ENCODE data around the gene RPL5. TPM values are rescaled to one million over a fixed set of nuclear protein-coding genes. Genes with fewer than 3 reads are reported as not detected.

The RPL5 gene
- total and polyA plus RNA-seq, 2 donors (not counting 1 experiment from before 2014, with no cell fraction given): 1,104 to 1,477 TPM

GRCh38 chr1:92803140-92803887 is 28.5 kb upstream of the RPL5 start:
- Mint-ChIP-seq H3K4me3 (no peak overlapping the region), H3K4me1 (peaks cover 15% of the 10 kb centered on the region), H3K27me3 (no peaks in the 10 kb centered on the region), H3K27ac (no peak overlapping the region), H3K9me3 (ENCODE audit: insufficient read depth) (no peaks in the 10 kb centered on the region)
- Histone ChIP-seq H3K36me3 (replicated peaks in 1 of 2; ENCODE audit: control extremely low read depth in 1 of 2, control insufficient read depth in 1 of 2, extremely low read depth in 1 of 2, insufficient read depth in 2 of 2, low read length in 1 of 2) (no peaks in the 10 kb centered on the region), H4K20me1 (ENCODE audit: control insufficient read depth, insufficient read depth, low read length, poor library complexity, severe bottlenecking) (no peaks in the 10 kb centered on the region), H3K27me3 (replicated peaks in 1 of 4; ENCODE audit: control extremely low read depth in 1 of 4, control insufficient read depth in 3 of 4, insufficient read depth in 4 of 4, low read length in 3 of 4) (no peaks in the 10 kb centered on the region), H3K27ac (ENCODE audit: low read length in 2 of 2) (no peak overlapping the region), H3K4me3 (ENCODE audit: control extremely low read depth in 1 of 5, extremely low read depth in 1 of 5, insufficient read depth in 1 of 5, low read depth in 2 of 5, low read length in 4 of 5) (no peak overlapping the region), H3K4me2 (replicated peaks; ENCODE audit: low read depth, low read length, poor library complexity, severe bottlenecking) (no peak overlapping the region), H3K9me3 (ENCODE audit: control extremely low read depth in 1 of 3, control insufficient read depth in 2 of 3, insufficient read depth in 1 of 3, low read length in 2 of 3) (peaks cover 0 to 3% (median 0%) of the 10 kb centered on the region in 3 donors), H3K79me2 (ENCODE audit: control insufficient read depth, insufficient read depth, low read length) (no peaks in the 10 kb centered on the region), H3K4me1 (ENCODE audit: control insufficient read depth in 2 of 2, insufficient read depth in 2 of 2, low read length in 2 of 2) (peaks cover 7 to 9% of the 10 kb centered on the region in 2 donors), H2AFZ (ENCODE audit: insufficient read depth, low read depth, low read length, poor library complexity, severe bottlenecking) (no peak overlapping the region), H3K9ac (ENCODE audit: low read length) (no peak overlapping the region)
- POLR2A ChIA-PET: no interaction called here
- intact Hi-C loops (cut with micrococcal nuclease): no loop called here
- ATAC-seq (ENCODE audit: low read depth): no peak
- no peak for DNase-seq
- CTCF ChIA-PET: interaction anchor here (1.8 kb wide), 1 partner anchor 18 kb away, joined by 5 read pairs; the partner anchor contains the start of gene EVI5
- 100% methylated on average over 2 of the region's 7 CpGs for WGBS (ENCODE audit: insufficient coverage)
- no peak for TF ChIP-seq CTCF (IDR thresholded peaks at IDR 0.05)
- TF ChIP-seq EZH2 (IDR thresholded peaks at IDR 0.05; ENCODE audit: borderline replicate concordance, insufficient read depth, low read depth, low read length, poor library complexity, severe bottlenecking): no peak

- Histone ChIP-seq H4K20me1 (ENCODE audit: control insufficient read depth, insufficient read depth, low read length, poor library complexity, severe bottlenecking) (no peaks in the 10 kb centered on the region), H3K27me3 (replicated peaks in 1 of 4; ENCODE audit: control extremely low read depth in 1 of 4, control insufficient read depth in 3 of 4, insufficient read depth in 4 of 4, low read length in 3 of 4) (no peaks in the 10 kb centered on the region), H3K4me1 (ENCODE audit: control insufficient read depth in 2 of 2, insufficient read depth in 2 of 2, low read length in 2 of 2) (peaks cover 7 to 9% of the 10 kb centered on the region in 2 donors), H3K9me3 (ENCODE audit: control extremely low read depth in 1 of 3, control insufficient read depth in 2 of 3, insufficient read depth in 1 of 3, low read length in 2 of 3) (peaks cover 0 to 3% (median 0%) of the 10 kb centered on the region in 3 donors), H3K36me3 (replicated peaks in 1 of 2; ENCODE audit: control extremely low read depth in 1 of 2, control insufficient read depth in 1 of 2, extremely low read depth in 1 of 2, insufficient read depth in 2 of 2, low read length in 1 of 2) (no peaks in the 10 kb centered on the region), H3K4me2 (replicated peaks; ENCODE audit: low read depth, low read length, poor library complexity, severe bottlenecking) (peak overlapping the region; percentile 36), H3K79me2 (ENCODE audit: control insufficient read depth, insufficient read depth, low read length) (no peaks in the 10 kb centered on the region), H2AFZ (ENCODE audit: insufficient read depth, low read depth, low read length, poor library complexity, severe bottlenecking) (peak overlapping the region; percentile 52), H3K9ac (ENCODE audit: low read length) (no peak overlapping the region), H3K4me3 (ENCODE audit: control extremely low read depth in 1 of 5, extremely low read depth in 1 of 5, insufficient read depth in 1 of 5, low read depth in 2 of 5, low read length in 4 of 5) (no peak overlapping the region), H3K27ac (ENCODE audit: low read length in 2 of 2) (peak overlapping the region; percentile 42 to 57)
- Mint-ChIP-seq H3K4me1 (peaks cover 15% of the 10 kb centered on the region), H3K27ac (peak overlapping the region; percentile 84), H3K27me3 (no peaks in the 10 kb centered on the region), H3K4me3 (peak overlapping the region; percentile 48), H3K9me3 (ENCODE audit: insufficient read depth) (no peaks in the 10 kb centered on the region)
- peak; percentile 87 for ATAC-seq (ENCODE audit: low read depth)
- no peak for TF ChIP-seq EZH2 (IDR thresholded peaks at IDR 0.05; ENCODE audit: borderline replicate concordance, insufficient read depth, low read depth, low read length, poor library complexity, severe bottlenecking)
- TF ChIP-seq CTCF (IDR thresholded peaks at IDR 0.05): no peak
- WGBS (ENCODE audit: insufficient coverage): 26% methylated on average over 4 of the region's 7 CpGs
- POLR2A ChIA-PET: no interaction called here
- intact Hi-C loops (cut with micrococcal nuclease): loop anchor here (2.0 kb wide), 1 partner anchor 20 kb away; the partner anchor contains the start of gene EVI5
- CTCF ChIA-PET: interaction anchor here (1.0 to 1.8 kb wide), 2 partner anchors 20 to 56 kb away, joined by 3 to 5 read pairs; partner anchors contain the start of gene EVI5
- DNase-seq: peak; percentile 65
Observed at GRCh38 chr1:92804721-92805201, 27.1 kb upstream of the RPL5 start.
